SK-N-MC (cell line): ENCODE measurements around the gene TPSB2.

ENCODE experiments used
- EZH2 ChIP-seq: fragments of 200-600 bp; sonication (generic); IDR thresholded peaks from one replicate; pipeline ENCODE4 v1.6.1; 2017; ENCODE audit warnings: antibody characterized with exemption
- FOXP2 ChIP-seq: optimal IDR thresholded peaks from 2 replicates; pipeline ENCODE3; 2011; ENCODE audit warnings: mild to moderate bottlenecking, moderate library complexity; ENCODE audit not compliant: insufficient read depth; ENCODE audit errors: extremely low read length, control extremely low read depth
- POLR2AphosphoS5 ChIP-seq: IDR thresholded peaks from 2 replicates; pipeline ENCODE4 v1.6.1; 2012; ENCODE audit warnings: mild to moderate bottlenecking, low read depth, low read length, borderline replicate concordance

DNA sequence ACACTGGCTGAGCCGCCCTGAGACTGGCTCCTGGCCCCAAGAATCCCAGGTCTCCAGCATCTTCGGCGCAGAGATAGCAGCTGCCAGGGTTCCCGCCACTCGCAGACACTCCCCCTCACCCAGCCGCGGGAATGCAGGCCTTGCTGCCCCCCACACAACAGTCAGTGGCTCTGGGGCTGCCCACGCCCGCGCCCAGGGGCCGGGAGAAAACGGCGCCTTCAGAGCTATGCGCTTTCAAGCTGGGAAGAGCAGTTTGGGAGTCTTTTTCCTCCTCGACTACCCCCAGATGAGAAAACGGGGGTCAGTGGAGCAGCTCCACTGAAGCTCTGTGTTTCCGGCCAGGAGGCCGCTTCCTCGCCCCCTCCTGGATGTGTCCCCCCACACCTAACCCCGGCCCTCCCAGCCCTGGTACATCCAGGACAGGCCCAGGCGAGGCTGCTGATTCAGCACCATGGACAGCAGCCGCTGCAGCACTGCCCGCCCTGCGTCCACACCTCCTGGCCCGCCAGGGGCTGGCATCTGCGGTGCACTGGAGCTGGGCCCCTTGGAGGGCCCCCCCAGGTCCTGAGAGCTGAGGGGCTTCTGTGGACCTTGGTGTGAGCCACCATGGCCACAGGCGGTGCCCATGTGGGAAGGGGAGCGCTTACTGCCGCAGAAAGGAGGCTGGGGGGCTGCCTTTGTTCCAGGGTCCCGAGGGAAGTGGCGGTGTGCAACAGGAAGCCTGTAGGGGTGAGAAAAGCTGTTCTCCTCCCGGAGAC, 41.4 kb downstream of the TPSB2 start:
- TF ChIP-seq EZH2 (no peak), POLR2AphosphoS5 (no peak), FOXP2 (no peak)
